D721Med (cell line): ENCODE measurements around the gene SIL1.

Experiments used
- DNase-seq: peaks from one replicate; pipeline ENCODE4 v3.0.0; 2011; ENCODE audit warnings: low spot score; ENCODE audit not compliant: insufficient read length
- FAIRE-seq: peaks from 2 replicates; lab custom pipeline; 2011; peaks lifted over from hg19 to GRCh38; lab: Jason Lieb, UNC
- CTCF ChIP-seq: IDR thresholded peaks from 2 replicates; pipeline ENCODE4 v1.5.1; 2012; ENCODE audit warnings: mild to moderate bottlenecking, control low read depth; ENCODE audit not compliant: insufficient read depth; ENCODE audit errors: missing control alignments

SIL1 gene

GRCh38 chr5:138953387-138954256 is 244.5 kb downstream of the SIL1 start:
- no peak for TF ChIP-seq CTCF
- peak; percentile 58 for FAIRE-seq
- peak; percentile 79 for DNase-seq

- DNase-seq (no peak), FAIRE-seq (no peak)
- TF ChIP-seq CTCF: no peak
Observed at GRCh38 chr5:138952962-138953361, 245.2 kb downstream of the SIL1 start.

GRCh38 chr5:138951986-138952735 is 246.0 kb downstream of the SIL1 start:
- FAIRE-seq: no peak
- TF ChIP-seq CTCF: no peak

GRCh38 chr5:138951091-138951985 is 246.8 kb downstream of the SIL1 start:
- DNase-seq: no peak
- no peak for FAIRE-seq
- TF ChIP-seq CTCF: no peak

More at GRCh38 chr5:138951986-138952735, 246.0 kb downstream of the SIL1 start:
- no peak for DNase-seq

- TF ChIP-seq CTCF: no peak
- DNase-seq (no peak), FAIRE-seq (no peak)
Observed at GRCh38 chr5:138950421-138951031, 247.6 kb downstream of the SIL1 start.

GRCh38 chr5:138949988-138950387 is 248.2 kb downstream of the SIL1 start:
- FAIRE-seq (no peak), DNase-seq (no peak)
- no peak for TF ChIP-seq CTCF
